EL (cell line): Measurements from ENCODE around the gene ITPRID2.
A peak's percentile ranks its signal among the peaks of the same experiment; 100 is the strongest.

Source experiments
- DNase-seq: peaks from one replicate; pipeline ENCODE4 v3.0.0-alpha.2; 2016

Gene ITPRID2

DNA sequence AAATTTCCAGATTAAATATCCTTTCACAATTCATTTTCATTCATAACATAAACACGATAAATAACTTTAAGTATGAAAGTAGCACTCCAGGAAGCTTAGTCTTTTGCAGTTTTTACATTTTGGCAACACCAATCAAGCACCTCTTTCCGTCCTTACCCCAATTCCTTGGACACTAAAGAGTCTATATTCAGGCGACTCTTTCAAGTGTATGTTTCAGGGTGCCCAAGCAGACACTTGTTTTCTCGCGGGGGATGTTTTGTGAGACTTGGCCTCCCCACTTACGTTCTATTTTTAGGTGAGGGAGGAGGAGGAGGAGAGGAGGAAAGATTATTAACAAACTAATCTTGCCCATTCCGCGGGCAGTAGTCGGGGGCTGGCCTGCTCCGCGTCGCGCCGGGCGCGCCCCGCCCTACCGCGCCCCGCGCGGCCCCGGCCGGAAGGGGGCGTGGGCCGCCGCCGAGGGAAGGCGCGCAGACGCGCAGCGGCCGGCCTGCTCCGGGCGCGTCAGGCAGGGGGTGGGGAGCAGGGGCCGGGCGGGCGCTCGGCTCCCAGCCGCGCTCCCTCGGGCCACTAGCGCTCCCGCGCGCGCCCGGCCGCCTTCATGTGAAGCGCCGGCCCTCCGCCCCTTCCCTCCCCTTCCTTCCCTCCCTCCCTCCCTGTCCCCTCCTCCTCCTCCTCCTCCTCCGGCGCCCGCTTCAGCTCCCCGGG, at the start of gene ITPRID2:
Gene ITPRID2, plus strand, starts transcription at position 473 of the 708 bp plus-strand sequence. CDS start 337 bp downstream, outside the sequence.
- peak; percentile 91 for DNase-seq

DNA sequence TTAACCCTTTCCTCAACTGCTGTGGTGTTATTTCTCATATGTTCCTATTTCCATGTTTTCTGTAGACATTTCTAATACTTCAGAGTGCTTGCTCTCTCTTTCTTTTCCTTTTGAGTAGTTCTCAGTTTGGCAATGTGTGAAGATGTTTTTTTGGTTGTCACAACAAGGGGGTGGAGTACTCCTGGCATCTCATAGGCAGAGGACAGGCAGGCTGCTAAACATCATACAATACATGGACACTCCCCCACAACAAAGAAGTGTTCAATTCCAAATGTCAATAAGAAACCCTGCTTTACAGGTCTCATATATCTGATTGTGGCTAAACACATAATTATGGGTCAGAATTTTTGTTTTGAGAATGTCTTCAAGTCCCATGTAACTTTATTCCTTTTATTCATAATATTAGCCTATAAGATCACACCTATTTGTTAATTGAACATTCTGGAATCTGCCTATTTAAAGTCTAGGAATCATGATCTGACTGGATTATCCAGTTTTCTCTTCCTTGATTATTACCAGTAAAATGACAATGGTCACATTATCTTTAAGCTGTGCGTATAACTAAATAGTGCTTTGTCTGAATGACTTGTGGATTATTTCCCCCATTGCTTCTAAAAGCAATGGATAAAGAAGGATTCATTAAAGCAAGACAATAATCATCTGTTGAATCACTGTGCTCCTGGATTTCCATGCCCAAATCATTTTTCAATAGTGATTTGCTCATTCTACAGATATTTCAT, 46.8 kb upstream of the ITPRID2 start:
- DNase-seq = no peak

DNA sequence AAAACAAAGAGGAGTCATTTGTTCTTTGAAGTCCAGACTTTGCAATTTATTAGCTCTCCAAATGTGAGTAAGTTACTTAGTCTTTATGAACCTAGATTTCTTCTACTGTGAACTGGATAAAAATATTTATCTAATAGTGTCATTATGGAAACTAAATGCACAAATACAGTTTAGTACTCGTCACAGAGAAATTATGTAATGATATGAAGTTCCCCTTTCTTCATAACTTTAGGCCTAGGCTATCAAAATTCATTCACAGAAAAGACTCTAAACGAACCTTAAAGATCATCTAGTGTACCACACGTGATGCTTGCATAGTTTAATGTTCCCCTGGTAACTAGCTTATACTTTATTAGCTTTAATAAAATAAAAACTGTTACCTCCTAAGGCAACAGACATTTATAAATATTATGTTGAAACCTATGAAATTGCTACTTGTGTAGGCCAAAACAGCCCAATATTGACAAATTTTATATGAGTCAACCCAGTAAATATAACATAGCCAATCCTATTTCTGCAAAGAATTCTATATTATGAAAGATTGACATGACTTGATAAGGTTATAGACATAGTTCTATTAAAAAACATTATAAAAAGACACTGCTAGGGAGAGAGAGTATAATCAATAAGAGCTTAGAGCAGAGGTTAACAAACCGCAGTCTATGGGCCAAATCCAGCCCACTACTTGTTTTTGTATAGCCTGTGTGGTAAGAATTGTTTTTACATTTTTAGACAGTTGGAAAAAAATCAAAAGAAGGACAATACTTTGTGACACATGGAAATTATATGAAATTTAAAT, 44.9 kb upstream of the ITPRID2 start:
- no peak for DNase-seq

DNA sequence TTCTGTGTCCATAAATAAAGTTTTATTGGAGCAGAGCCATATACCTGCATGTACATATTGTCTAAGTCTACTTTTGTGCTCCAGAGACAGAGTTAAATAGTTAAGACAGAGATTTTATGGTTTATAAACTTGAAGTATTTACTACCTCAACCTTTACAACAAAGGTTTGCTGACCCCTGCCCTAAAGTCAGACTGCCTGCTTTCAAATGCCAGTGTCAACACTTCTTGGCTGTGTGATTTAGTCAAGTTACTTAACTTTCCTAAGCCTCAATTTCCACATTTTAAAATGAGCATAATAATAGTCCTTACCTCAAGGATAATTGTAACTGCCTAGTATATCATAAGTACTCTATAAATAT, 44.4 kb upstream of the ITPRID2 start:
- DNase-seq = no peak

DNA sequence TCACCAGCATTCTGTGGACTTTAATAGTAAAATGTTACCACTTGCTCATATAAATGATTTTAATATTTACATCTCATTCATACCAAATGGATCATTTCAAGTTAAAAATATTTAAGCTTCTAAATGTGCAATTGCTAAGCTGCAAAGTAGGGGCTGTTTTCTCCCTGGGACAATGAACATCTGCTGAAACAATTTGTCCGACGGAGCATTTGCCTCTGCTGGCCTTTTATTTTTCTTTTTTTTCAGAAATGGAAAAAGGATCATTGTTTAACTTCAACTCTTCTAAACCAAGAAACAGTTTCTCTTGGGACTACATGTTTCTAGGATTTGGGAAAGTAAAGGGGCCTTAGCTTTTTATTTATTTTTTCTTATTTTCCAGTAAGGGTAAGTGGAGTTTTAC, 43.8 kb upstream of the ITPRID2 start:
- DNase-seq = no peak

DNA sequence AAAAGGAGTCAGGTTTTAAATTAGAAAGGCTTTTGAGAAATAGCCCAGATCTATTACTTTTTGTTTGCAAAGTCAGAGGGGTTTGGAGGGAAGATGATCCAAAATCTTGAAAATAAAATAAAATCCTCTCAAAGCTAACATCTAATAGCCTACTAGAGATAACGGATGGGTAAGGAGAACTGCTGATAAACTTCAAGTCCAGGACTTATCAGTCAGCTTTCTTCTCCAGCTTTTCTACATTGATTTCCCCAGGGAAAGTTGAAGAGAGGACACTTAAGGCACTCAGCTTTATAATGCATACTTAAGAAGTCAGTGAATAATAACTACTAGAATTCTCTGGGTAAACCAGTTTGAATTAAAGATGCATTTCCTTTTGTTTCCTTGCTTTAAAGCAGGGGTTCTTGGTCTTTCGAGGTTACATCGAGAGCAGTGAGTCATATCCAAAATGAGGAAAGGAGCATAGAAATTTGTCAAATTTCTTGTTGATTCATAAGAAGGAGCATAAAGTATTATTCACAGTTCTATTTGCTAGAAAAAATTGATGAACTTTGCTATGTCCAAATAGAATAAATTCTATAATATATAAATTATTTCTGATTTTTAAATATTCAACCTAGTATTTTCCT, 43.2 kb upstream of the ITPRID2 start:
- no peak for DNase-seq

DNA sequence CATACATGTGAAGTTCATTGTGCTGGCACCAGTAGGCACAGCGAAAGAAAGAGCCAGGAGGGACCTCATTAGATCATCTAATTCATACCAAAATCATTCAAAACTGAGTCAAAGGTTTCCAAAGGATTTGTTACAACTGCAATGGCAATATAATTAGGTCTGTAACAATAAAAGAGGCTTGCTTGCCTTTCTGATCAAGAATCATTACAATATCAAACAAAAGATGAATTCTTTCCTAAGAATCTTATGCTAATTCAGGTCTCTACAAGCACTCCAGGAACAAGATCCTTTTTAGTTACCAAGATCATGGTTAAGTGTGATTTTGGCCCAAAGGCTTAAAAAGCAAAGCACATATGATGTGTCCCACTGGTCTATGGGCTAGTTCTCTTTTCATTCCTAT, 41.9 kb upstream of the ITPRID2 start:
- no peak for DNase-seq

DNA sequence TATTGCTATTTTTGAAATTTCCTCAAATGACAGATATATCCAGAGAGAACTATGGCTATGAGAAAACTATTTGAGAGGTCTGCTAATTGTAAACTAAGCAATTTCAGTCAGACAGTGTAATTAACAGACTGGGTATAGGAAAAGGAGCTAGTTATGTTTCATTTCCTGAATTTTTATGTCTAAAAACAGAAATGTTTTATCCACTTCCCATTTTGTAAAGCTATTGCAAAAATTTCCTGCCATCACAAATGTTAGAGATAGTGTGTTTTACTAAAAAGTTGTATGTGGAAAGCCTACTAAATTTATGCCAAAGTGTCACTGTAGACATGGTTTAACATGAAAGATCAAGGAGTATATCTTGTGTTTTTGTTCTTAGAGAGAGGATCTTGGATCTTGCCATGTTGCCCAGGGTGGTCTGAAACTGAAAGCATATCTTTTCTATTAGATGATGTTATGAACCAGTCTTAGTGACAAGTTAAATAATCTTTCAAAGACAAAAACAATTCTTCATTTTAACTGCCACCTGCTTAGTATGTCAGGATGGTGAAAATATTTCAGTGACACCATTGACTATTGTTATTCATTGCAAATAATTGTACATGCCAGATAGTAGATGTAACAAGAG, 40.5 kb upstream of the ITPRID2 start:
- no peak for DNase-seq

DNA sequence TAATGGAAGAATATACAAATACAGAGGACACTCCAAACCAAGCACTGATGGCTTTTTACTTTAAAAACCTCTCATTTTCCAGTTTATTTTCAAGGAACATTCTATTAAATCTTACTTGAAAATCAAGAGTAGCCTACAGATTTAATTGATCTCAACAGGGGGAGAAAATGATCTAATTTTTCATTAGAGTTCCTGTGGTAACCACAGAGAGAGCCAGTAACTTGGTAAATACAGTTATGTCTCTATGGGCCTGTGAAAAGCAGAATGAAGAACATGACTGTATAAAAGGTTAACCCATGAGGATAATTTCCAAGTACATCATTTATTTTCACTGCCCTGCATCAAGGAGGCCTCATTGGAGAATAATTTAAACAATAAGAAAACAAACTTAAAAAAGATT, 39.8 kb upstream of the ITPRID2 start:
- no peak for DNase-seq

DNA sequence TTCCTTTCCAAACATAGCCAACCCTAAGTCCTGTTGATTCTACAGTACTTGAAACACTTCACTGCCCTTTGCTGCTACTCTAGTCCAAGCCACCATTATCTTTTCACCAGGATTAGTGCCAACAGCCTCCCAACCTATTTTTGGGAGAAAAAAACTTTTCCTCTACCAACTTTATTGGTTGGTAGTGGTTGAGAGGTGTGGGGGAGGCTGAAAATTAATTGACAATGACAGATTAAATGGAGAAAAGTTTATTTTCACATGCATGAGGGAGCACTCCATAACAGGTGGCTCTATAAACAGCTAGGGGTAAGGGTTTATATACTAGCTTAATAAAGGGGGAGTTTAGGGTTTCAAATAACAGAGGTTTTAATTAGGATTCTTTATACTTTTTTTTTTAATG, 37.8 kb upstream of the ITPRID2 start:
- no peak for DNase-seq

DNA sequence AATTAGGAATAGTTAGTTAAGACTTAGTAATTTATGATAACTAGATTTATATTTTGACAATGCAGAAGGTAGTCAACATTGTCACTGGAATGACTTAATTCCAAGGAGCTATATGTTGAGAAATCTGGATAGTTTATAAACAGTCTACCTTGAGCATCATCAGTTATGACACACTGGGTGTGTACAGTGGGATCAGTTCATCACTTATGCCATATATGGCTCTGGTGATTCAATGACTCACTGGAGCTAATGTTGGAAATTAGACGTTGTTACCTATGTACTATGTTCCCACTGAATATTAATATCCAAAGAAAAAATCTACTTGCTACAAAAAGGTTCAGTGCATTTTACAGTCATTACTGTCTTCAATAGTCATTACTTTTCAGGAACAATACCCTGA, 34.0 kb upstream of the ITPRID2 start:
- DNase-seq = peak; percentile 3

DNA sequence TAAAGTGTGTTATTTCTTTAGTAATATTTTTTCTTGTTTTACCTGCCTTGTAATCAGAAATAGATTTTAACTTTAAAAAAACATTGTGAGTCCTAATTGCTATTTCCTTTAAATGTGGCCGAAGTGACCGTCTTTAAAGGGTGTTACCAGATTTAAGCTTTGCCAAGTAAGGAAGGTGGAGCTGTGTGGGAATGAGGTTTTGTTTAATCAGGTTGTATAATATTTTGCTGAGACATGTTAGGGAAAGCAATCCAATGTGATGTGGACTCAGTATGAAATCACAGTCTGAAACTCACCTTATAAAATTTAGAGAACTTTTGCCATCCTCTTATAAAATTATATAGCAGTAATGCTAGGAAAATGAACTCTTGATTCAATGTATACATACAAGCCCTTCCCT, 32.9 kb upstream of the ITPRID2 start:
- DNase-seq = no peak

DNA sequence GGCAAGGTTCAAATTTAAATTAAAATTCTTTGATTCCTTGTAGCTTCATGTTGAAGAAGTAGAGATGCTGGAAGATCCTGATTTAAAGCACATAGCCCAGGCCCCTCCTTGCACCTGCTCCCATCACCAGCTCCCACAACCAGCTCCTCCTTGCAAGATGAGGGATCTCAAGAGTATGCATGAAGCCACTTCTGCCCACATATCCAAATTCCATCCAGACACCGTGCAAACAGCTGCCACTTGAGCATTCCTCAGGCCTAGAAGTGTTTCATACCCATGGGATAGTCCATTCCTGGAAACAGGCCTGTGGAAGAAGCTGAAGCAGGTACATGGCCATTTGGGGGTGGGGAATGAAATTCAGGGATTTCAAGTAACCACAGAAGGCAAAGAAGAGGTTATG, 32.4 kb upstream of the ITPRID2 start:
- DNase-seq = no peak

DNA sequence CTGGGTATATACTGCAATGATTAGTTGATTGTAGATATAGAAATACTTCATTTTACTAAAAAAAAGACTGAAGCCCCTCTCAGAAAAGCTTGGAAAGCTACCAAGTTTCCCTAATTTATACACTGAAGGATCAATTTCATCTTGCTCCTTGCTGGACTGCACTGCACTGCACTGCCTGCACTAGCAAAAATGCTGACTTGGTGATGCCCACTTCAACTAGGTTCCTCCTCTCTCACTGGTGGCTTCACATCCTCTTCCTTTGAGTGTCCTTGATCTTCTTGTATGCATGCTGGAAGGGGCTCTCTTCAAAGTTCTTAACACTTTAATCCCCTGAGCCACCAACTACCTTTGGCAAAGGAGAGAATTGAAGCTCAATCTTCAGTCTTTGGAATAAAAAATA, 31.7 kb upstream of the ITPRID2 start:
- DNase-seq = no peak

DNA sequence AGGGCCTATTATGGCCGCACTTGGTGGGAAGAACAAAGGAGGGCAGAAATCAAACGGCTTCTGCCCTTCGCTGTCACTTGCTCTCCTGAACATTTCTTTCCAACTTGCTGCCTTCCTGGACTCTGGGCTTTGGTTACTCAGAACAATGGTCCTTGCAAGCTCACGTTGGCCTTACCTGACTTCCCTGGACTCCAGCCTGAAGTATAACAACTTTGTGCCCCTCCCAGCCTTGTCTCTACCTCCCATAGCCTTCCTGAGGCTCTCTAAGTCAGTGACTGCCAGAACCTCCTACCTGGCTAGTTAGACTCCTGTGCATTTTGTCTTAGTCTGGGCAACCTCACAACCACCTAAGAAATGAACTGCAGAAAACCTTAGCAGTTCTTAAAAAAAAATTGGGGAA, 30.2 kb upstream of the ITPRID2 start:
- no peak for DNase-seq

DNA sequence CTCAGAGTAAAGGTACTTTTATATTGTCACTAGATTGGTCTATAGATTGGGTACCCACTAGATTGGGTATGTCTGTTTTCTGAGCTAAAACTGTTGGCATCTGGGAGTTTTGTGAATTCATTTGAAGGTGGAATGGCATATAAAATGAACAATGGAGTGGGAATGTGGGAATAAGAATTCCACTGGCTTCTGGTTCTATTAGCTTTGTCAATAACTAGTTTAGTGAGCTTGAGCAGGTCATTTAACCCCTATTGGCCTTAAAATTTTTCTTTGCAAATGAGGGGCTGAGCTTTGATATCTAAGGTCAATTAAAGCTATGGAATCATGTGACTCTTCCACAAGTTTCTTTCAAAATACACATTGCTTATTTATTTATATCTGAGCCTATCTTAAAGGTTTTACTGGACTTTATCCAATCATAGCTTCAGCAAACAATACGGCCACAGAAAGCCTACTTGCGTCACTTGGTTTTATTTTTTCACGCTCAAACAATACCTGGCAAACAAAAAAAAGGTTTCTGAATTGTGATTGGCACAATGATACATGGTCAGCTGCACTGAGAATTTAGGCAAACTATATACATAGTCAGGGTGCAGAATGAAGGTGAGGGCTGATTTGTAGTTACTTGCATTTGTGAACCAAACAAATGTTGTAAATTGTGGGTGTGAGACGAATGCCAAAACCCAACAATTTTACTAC, 28.8 kb upstream of the ITPRID2 start:
- no peak for DNase-seq

DNA sequence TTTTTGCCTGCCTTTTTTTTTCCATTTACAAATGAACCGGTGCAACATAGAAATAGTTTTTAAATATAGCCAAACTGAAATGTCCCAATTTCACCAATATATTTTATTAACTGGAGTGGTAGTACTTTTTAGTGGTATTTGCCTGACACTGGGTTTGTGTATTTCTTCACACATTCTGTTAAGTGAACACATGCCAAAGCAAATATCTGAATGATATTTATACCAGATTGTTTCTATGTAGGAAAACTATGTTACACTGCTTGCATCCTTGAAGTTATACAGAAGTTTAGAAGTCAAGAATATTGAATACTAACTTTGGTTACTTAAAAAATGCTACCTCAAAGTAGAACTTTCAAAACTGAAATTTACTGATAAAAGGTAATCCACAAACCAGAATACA, 19.4 kb upstream of the ITPRID2 start:
- DNase-seq = no peak

DNA sequence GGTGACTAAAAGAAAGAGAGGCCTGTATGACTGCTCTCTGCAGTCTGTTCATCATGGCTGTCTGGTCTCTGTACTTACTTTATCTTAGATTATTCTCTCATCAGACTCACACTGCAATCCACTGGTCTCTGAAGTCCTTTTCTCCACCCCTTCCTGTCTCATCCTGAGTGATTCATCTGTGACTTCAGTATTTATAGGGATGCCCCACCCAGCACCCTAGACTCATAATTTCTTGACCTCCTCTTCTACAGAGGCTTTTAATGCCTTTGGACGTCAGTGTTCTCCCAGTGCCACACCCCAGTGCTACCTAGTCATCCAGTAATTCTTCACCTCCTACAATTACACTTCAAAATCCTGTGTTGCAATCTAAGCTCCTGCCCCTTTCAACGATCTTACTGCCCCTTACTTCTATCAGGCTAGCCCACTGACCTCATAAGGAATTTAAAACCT, 14.9 kb upstream of the ITPRID2 start:
- peak; percentile 62 for DNase-seq

DNA sequence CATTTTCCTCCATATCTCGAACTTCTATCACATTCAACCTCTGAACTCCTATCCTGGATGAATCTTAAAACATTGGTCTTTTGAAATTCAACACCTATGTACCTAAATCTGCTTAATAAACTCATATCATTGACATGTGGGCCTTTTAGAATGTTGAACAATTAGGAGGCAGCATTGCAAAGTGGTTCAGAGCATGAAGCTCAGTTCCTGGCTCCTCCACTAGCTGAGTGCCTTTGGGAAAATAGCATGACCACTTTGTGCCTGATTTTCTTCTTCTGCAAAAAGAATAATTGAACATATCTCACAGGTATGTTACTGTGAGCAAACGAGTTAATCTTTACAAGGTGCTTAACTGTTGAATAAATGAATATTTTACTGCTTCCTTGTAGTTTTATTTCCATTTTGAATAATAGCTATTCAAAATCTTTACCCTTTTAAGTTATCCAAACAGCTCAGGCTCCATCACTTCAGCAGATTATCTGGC, 14.3 kb upstream of the ITPRID2 start:
- DNase-seq = no peak

DNA sequence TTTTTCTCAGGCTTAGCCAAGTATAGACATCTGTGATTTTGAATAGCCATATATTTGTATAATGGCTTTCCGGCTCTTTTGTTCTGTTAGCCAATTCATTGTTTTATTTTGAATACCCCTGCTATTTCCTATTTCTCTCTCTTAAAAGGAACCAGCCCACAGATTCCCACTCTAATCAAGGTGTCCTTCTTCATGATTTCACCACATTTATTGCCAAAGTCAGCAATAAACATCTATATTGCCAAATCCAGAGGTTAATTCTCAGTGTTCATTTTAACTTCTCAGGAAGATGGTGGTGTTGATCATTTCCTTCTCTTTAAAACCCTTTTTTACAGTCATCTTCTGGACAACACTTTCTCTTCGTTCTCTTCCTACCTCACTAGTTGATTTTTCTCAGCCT, 13.1 kb upstream of the ITPRID2 start:
- no peak for DNase-seq

DNA sequence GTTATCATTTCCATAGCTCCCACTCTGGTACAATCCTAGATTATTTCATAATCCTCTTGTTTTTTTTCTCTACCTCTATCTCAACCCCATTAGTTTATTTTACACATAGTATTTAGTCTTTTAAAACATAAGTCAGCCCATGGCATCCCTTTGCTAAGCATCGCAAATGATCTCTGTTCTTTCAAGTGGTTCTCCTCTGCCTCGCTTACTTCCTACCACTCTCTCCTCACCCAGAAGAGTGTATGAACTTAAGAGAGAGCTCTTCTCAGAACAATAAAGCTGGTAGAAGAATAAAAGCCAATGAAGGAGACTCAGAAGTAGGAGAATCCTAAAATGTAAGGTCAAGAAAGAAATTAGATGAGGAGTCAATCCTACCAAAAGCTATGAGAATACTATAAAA, 12.2 kb upstream of the ITPRID2 start:
- DNase-seq = no peak
